ENCODE results near the gene FBXW8. TPM values are rescaled to one million over a fixed set of nuclear protein-coding genes. Genes with fewer than 3 reads are reported as not detected.

FBXW8 gene
- total and polyA plus RNA-seq, 4 donors: 1.9 to 7.1 (median 4.9) TPM

DNA sequence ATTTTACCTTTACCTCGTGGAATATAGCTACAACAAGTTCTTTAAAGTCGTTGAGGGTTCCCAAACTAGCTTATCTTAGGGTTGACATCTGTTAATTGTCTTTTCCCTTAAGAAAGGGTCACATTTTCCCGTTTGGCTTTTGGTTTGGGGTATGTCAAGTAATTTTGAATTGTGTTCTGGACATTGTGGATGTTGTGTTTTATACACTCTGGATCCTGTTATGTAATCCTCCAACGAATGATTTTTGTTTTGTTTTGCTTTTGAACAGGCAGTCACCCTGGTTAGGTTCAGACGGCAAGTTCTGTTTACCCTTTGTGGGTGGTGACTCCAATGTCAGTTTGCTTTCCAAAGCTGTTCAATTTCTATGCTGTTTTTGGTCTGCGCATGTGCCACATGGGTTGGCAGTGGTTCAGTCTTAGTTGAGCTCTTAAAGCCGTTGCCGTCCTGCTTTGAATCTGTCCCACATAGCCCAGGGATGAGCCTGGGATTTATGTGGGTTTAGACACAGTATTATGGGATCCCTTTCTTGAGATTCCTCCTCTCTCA is 103.7 kb downstream of the FBXW8 start:
- peaks cover 3 to 35% (median 16%) of the 10 kb centered on the region in 4 donors for H3K36me3 ChIP-seq (ENCODE audit: control insufficient read depth in 4 of 4, insufficient read depth in 3 of 4, low read depth in 1 of 4, low read length in 3 of 4)
- no peak for DNase-seq (ENCODE audit: low spot score)
- peak in 1 of 2 donors; percentile 19 for TF ChIP-seq RAD21 (IDR thresholded peaks at IDR 0.05)
- TF ChIP-seq, protein P1, sequence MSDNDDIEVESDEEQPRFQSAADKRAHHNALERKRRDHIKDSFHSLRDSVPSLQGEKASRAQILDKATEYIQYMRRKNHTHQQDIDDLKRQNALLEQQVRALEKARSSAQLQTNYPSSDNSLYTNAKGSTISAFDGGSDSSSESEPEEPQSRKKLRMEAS (IDR thresholded peaks at IDR 0.05): no peak
- peak; percentile 36 for TF ChIP-seq SP1 (IDR thresholded peaks at IDR 0.05)
- peak; percentile 30 to 70 for TF ChIP-seq RXRA (IDR thresholded peaks at IDR 0.05)
- H3K27ac ChIP-seq (ENCODE audit: low read depth in 1 of 2, low read length in 2 of 2): no peak overlapping the region
- H3K27me3 ChIP-seq (ENCODE audit: control insufficient read depth in 4 of 4, insufficient read depth in 4 of 4, low read length in 3 of 4): no peaks in the 10 kb centered on the region
- H3K9ac ChIP-seq (ENCODE audit: low read depth in 1 of 2, low read length in 2 of 2): no peak overlapping the region
- H3K4me1 ChIP-seq (ENCODE audit: control insufficient read depth in 4 of 4, insufficient read depth in 4 of 4, low read length in 3 of 4): no peaks in the 10 kb centered on the region
- no peak overlapping the region for H3K4me3 ChIP-seq (ENCODE audit: low read depth in 1 of 3, low read length in 3 of 3)
- peaks cover 0 to 9% (median 1%) of the 10 kb centered on the region in 4 donors for H3K9me3 ChIP-seq (ENCODE audit: control insufficient read depth in 4 of 4, low read length in 3 of 4)
- WGBS: 69% methylated on average over 8 of the region's 8 CpGs

DNA sequence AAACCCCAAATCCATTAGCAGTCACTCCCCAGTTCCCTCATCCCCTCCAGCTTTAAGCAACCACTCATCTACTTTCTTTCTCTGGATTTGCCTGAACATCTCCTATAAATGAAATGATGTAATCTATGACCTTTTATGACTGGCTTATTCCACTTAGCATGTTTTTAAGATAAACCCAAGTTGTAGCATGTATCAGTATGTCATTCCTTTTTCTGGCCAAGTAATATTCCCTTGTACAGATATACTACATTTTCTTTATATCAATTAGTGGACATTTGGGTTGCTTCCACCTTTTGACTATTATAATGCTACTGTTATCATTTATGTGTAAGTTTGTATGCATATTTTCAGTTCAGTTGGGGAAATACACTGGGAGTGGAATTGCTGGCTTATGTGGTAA is 105.1 kb downstream of the FBXW8 start:
- no peak overlapping the region for H3K9ac ChIP-seq (ENCODE audit: low read depth in 1 of 2, low read length in 2 of 2)
- H3K9me3 ChIP-seq (ENCODE audit: control insufficient read depth in 4 of 4, low read length in 3 of 4): peaks cover 0 to 8% (median 1%) of the 10 kb centered on the region in 4 donors
- no peak for DNase-seq (ENCODE audit: low spot score)
- no peak overlapping the region for H3K4me3 ChIP-seq (ENCODE audit: low read depth in 1 of 3, low read length in 3 of 3)
- no peaks in the 10 kb centered on the region for H3K27me3 ChIP-seq (ENCODE audit: control insufficient read depth in 4 of 4, insufficient read depth in 4 of 4, low read length in 3 of 4)
- no peaks in the 10 kb centered on the region for H3K4me1 ChIP-seq (ENCODE audit: control insufficient read depth in 4 of 4, insufficient read depth in 4 of 4, low read length in 3 of 4)
- no peak overlapping the region for H3K27ac ChIP-seq (ENCODE audit: low read depth in 1 of 2, low read length in 2 of 2)
- H3K36me3 ChIP-seq (ENCODE audit: control insufficient read depth in 4 of 4, insufficient read depth in 3 of 4, low read depth in 1 of 4, low read length in 3 of 4): peaks cover 0 to 31% (median 15%) of the 10 kb centered on the region in 4 donors
- TF ChIP-seq, protein P2, sequence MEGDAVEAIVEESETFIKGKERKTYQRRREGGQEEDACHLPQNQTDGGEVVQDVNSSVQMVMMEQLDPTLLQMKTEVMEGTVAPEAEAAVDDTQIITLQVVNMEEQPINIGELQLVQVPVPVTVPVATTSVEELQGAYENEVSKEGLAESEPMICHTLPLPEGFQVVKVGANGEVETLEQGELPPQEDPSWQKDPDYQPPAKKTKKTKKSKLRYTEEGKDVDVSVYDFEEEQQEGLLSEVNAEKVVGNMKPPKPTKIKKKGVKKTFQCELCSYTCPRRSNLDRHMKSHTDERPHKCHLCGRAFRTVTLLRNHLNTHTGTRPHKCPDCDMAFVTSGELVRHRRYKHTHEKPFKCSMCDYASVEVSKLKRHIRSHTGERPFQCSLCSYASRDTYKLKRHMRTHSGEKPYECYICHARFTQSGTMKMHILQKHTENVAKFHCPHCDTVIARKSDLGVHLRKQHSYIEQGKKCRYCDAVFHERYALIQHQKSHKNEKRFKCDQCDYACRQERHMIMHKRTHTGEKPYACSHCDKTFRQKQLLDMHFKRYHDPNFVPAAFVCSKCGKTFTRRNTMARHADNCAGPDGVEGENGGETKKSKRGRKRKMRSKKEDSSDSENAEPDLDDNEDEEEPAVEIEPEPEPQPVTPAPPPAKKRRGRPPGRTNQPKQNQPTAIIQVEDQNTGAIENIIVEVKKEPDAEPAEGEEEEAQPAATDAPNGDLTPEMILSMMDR (IDR thresholded peaks at IDR 0.05; ENCODE audit: low read depth, low read length, missing input control): no peak
- no peak for TF ChIP-seq FOXA1 (IDR thresholded peaks at IDR 0.05)
- TF ChIP-seq, protein P3, sequence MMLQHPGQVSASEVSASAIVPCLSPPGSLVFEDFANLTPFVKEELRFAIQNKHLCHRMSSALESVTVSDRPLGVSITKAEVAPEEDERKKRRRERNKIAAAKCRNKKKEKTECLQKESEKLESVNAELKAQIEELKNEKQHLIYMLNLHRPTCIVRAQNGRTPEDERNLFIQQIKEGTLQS (IDR thresholded peaks at IDR 0.05): no peak
- no peak for TF ChIP-seq JUND (IDR thresholded peaks at IDR 0.05)
- no peak for TF ChIP-seq YY1 (IDR thresholded peaks at IDR 0.05)
- TF ChIP-seq FOXA2 (IDR thresholded peaks at IDR 0.05): no peak
- no peak for TF ChIP-seq HNF4G (IDR thresholded peaks at IDR 0.05)

DNA sequence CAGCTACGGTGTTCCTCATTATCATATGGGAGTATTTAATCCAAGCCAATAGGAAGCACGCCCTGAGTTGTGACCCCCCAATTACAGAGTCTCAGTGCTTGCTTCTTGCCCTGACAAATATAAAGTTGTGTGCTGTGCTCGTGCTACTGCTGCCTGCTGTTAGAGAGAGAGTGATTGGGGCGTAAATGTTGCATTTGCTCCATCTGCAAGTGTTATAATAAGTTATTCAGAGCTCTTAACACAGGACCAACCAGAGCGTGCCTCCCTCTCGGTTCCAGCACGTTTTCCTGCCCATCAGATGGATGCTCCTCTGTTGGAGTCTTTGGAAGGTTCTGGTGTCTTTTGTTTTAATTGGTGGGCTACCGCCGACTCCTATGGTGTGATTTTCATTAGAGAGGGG is 107.1 kb downstream of the FBXW8 start:
- Histone ChIP-seq H3K36me3 (ENCODE audit: control insufficient read depth in 4 of 4, insufficient read depth in 3 of 4, low read depth in 1 of 4, low read length in 3 of 4) (peaks cover 0 to 20% (median 15%) of the 10 kb centered on the region in 4 donors), H3K27me3 (ENCODE audit: control insufficient read depth in 4 of 4, insufficient read depth in 4 of 4, low read length in 3 of 4) (no peaks in the 10 kb centered on the region), H3K9me3 (ENCODE audit: control insufficient read depth in 4 of 4, low read length in 3 of 4) (peaks cover 0 to 8% (median 1%) of the 10 kb centered on the region in 4 donors), H3K9ac (ENCODE audit: low read depth in 1 of 2, low read length in 2 of 2) (no peak overlapping the region), H3K4me1 (ENCODE audit: control insufficient read depth in 4 of 4, insufficient read depth in 4 of 4, low read length in 3 of 4) (no peaks in the 10 kb centered on the region), H3K27ac (ENCODE audit: low read depth in 1 of 2, low read length in 2 of 2) (no peak overlapping the region), H3K4me3 (ENCODE audit: low read depth in 1 of 3, low read length in 3 of 3) (no peak overlapping the region)
- no peak for DNase-seq (ENCODE audit: low spot score)
- 94% methylated on average over 9 of the region's 9 CpGs for WGBS
- TF ChIP-seq RAD21 (IDR thresholded peaks at IDR 0.05): no peak
- no peak for TF ChIP-seq EGR1 (IDR thresholded peaks at IDR 0.05; ENCODE audit: low read depth in 2 of 2)
- no peak for TF ChIP-seq GABPA (IDR thresholded peaks at IDR 0.05 in 1 of 2, conservative IDR thresholded peaks at IDR 0.05 in 1 of 2)
- TF ChIP-seq YY1 (IDR thresholded peaks at IDR 0.05): no peak
- TF ChIP-seq HNF4G (IDR thresholded peaks at IDR 0.05): no peak
- TF ChIP-seq HNF4A (conservative IDR thresholded peaks at IDR 0.05): no peak
- TF ChIP-seq, protein P3 (IDR thresholded peaks at IDR 0.05): no peak
- TF ChIP-seq, protein P2 (IDR thresholded peaks at IDR 0.05; ENCODE audit: low read depth, low read length, missing input control): no peak

Measured in liver (tissue), 9 donors.